Measurements from ENCODE around the gene WDR3. TPM values are rescaled to one million over a fixed set of nuclear protein-coding genes. Genes with fewer than 3 reads are reported as not detected.

Gene WDR3
- total RNA-seq, 1 experiment from 2014 or later, result 61.4 TPM

DNA sequence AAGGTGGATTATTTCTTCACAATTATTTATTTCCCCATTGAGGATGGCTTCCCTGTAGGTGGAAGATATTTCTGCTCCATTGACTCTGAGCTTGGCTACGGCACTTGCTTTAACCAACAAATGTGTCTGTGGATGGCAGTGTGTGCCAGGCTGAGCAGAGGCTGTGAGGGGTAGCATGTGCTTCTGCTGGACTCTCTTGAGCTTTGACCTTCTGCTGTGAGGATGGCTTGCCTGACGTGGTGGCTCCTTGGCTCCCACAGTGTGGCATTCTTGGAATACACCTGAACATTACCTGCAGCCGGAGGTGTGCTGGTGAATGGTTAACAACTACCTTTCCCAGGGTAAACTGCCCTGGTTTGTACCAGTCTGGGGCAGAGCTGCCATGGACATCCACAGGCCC, 46.8 kb downstream of the WDR3 start:
- Mint-ChIP-seq H3K27me3 (ENCODE audit: low read depth) (no peaks in the 10 kb centered on the region), H3K36me3 (ENCODE audit: insufficient read depth in 1 of 3, low read depth in 3 of 3) (no peaks in the 10 kb centered on the region), H3K9me3 (no peaks in the 10 kb centered on the region), H3K27ac (no peak overlapping the region), H3K4me3 (no peak overlapping the region), H3K4me1 (no peaks in the 10 kb centered on the region)
- Histone ChIP-seq H3K27me3 (ENCODE audit: insufficient read depth, low read length) (no peaks in the 10 kb centered on the region), H3K4ac (ENCODE audit: low read depth, low read length) (no peak overlapping the region), H3K79me1 (ENCODE audit: insufficient read depth, low read depth, low read length, poor library complexity, severe bottlenecking) (no peaks in the 10 kb centered on the region), H2BK15ac (ENCODE audit: low read depth, low read length) (no peak overlapping the region), H3K14ac (ENCODE audit: insufficient read depth, low read length) (no peak overlapping the region), H3K27ac (ENCODE audit: insufficient read length, low read depth, low read length) (no peak overlapping the region), H4K5ac (ENCODE audit: insufficient read length, low read depth, low read length) (no peak overlapping the region), H3K79me2 (ENCODE audit: insufficient read depth, low read length) (no peaks in the 10 kb centered on the region), H2BK12ac (ENCODE audit: insufficient read length, low read depth, low read length) (no peak overlapping the region), H3K56ac (ENCODE audit: insufficient read length, low read depth, low read length) (no peak overlapping the region), H4K8ac (replicated peaks; ENCODE audit: insufficient read length, low read depth, low read length) (no peak overlapping the region), H4K91ac (ENCODE audit: insufficient read length, low read depth, low read length) (no peak overlapping the region), H3K4me2 (ENCODE audit: insufficient read depth, insufficient read length, low read length) (no peak overlapping the region), H2BK120ac (ENCODE audit: low read depth, low read length, poor library complexity, severe bottlenecking) (no peak overlapping the region), H3K4me1 (ENCODE audit: insufficient read depth, low read length) (no peaks in the 10 kb centered on the region), H3T11ph (ENCODE audit: low read length) (no peak overlapping the region), H3K9ac (ENCODE audit: extremely low read depth, insufficient read length, low read length) (no peak overlapping the region), H3K18ac (ENCODE audit: insufficient read length, low read depth, low read length) (no peak overlapping the region), H2AK5ac (ENCODE audit: insufficient read length, low read length) (no peak overlapping the region), H3K23ac (ENCODE audit: insufficient read length, low read depth, low read length) (no peak overlapping the region), H2BK5ac (ENCODE audit: insufficient read length, low read length) (no peak overlapping the region), H3K9me3 (ENCODE audit: control insufficient read depth, low read depth, low read length) (no peaks in the 10 kb centered on the region), H3K23me2 (ENCODE audit: insufficient read length, low read depth, low read length, poor library complexity, severe bottlenecking) (no peaks in the 10 kb centered on the region), H4K20me1 (ENCODE audit: control insufficient read depth, insufficient read depth, insufficient read length) (no peaks in the 10 kb centered on the region), H2BK20ac (ENCODE audit: low read depth, low read length, poor library complexity, severe bottlenecking) (no peak overlapping the region), H2AFZ (ENCODE audit: low read length) (no peak overlapping the region)
- no peak for DNase-seq
- WGBS (ENCODE audit: extremely low coverage, insufficient read length, low lambda C conversion rate), result no CpG with 5 or more reads among the region's 3 CpGs
- TF ChIP-seq, protein P1, sequence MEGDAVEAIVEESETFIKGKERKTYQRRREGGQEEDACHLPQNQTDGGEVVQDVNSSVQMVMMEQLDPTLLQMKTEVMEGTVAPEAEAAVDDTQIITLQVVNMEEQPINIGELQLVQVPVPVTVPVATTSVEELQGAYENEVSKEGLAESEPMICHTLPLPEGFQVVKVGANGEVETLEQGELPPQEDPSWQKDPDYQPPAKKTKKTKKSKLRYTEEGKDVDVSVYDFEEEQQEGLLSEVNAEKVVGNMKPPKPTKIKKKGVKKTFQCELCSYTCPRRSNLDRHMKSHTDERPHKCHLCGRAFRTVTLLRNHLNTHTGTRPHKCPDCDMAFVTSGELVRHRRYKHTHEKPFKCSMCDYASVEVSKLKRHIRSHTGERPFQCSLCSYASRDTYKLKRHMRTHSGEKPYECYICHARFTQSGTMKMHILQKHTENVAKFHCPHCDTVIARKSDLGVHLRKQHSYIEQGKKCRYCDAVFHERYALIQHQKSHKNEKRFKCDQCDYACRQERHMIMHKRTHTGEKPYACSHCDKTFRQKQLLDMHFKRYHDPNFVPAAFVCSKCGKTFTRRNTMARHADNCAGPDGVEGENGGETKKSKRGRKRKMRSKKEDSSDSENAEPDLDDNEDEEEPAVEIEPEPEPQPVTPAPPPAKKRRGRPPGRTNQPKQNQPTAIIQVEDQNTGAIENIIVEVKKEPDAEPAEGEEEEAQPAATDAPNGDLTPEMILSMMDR (conservative IDR thresholded peaks at IDR 0.05), result no peak
